ENCODE data around the gene GSN. TPM values are rescaled to one million over a fixed set of nuclear protein-coding genes. Genes with fewer than 3 reads are reported as not detected.

GSN gene
- polyA plus RNA-seq, 3 donors, result 67.4 to 187 (median 95.8) TPM

GRCh38 chr9:121323449-121324151 is 55.6 kb downstream of the GSN start:
- WGBS (ENCODE audit: insufficient coverage), result 100% methylated on average over 6 of the region's 10 CpGs
- Mint-ChIP-seq H3K4me1 (peaks cover 31% of the 10 kb centered on the region), H3K9me3 (peaks cover 0 to 3% (median 0%) of the 10 kb centered on the region in 7 donors), H3K27me3 (ENCODE audit: low read depth in 3 of 3) (peaks cover 0 to 1% (median 0%) of the 10 kb centered on the region in 3 donors), H3K4me3 (no peak overlapping the region), H3K36me3 (peaks cover 65 to 90% of the 10 kb centered on the region in 2 donors), H3K27ac (no peak overlapping the region)
- no peak for DNase-seq
- H3K9ac ChIP-seq (ENCODE audit: insufficient read depth, low read length, poor library complexity, severe bottlenecking), result no peak overlapping the region
- no peak overlapping the region for H3K4me3 ChIP-seq (replicated peaks in 1 of 3; ENCODE audit: low read depth in 2 of 3, low read length in 3 of 3)
- no peak overlapping the region for H3K4me2 ChIP-seq (replicated peaks; ENCODE audit: extremely low read depth, low read length, poor library complexity, severe bottlenecking)
- intact Hi-C loops (cut with micrococcal nuclease), result no loop called here
- H3K79me2 ChIP-seq (ENCODE audit: insufficient read depth, low read length), result no peaks in the 10 kb centered on the region
- H3K9me3 ChIP-seq (replicated peaks in 1 of 2; ENCODE audit: control insufficient read depth in 1 of 2, insufficient read depth in 1 of 2, low read length in 2 of 2), result no peaks in the 10 kb centered on the region
- no peaks in the 10 kb centered on the region for H3K27me3 ChIP-seq (ENCODE audit: control insufficient read depth in 2 of 2, insufficient read depth in 2 of 2, low read length in 2 of 2)
- peaks cover 52 to 72% of the 10 kb centered on the region in 2 donors for H3K36me3 ChIP-seq (replicated peaks in 1 of 2; ENCODE audit: control insufficient read depth in 1 of 2, insufficient read depth in 2 of 2, low read length in 2 of 2)
- H2AFZ ChIP-seq (ENCODE audit: insufficient read depth, low read depth, low read length, poor library complexity, severe bottlenecking), result no peak overlapping the region
- H4K20me1 ChIP-seq (ENCODE audit: insufficient read depth, low read length), result no peaks in the 10 kb centered on the region
- no peak for TF ChIP-seq CTCF (IDR thresholded peaks at IDR 0.05)
- H3K27ac ChIP-seq (ENCODE audit: low read depth in 1 of 2, low read length in 2 of 2), result no peak overlapping the region
- peaks cover 18 to 31% of the 10 kb centered on the region in 2 donors for H3K4me1 ChIP-seq (ENCODE audit: control insufficient read depth in 1 of 2, insufficient read depth in 2 of 2, low read length in 2 of 2)

- Histone ChIP-seq H3K27me3 (ENCODE audit: control insufficient read depth in 2 of 2, insufficient read depth in 2 of 2, low read length in 2 of 2) (no peaks in the 10 kb centered on the region), H4K20me1 (ENCODE audit: insufficient read depth, low read length) (no peaks in the 10 kb centered on the region), H3K4me3 (replicated peaks in 1 of 3; ENCODE audit: low read depth in 2 of 3, low read length in 3 of 3) (no peak overlapping the region), H2AFZ (ENCODE audit: insufficient read depth, low read depth, low read length, poor library complexity, severe bottlenecking) (no peak overlapping the region), H3K36me3 (replicated peaks in 1 of 2; ENCODE audit: control insufficient read depth in 1 of 2, insufficient read depth in 2 of 2, low read length in 2 of 2) (peaks cover 55 to 72% of the 10 kb centered on the region in 2 donors), H3K4me2 (replicated peaks; ENCODE audit: extremely low read depth, low read length, poor library complexity, severe bottlenecking) (no peak overlapping the region), H3K9ac (ENCODE audit: insufficient read depth, low read length, poor library complexity, severe bottlenecking) (no peak overlapping the region), H3K9me3 (replicated peaks in 1 of 2; ENCODE audit: control insufficient read depth in 1 of 2, insufficient read depth in 1 of 2, low read length in 2 of 2) (no peaks in the 10 kb centered on the region), H3K79me2 (ENCODE audit: insufficient read depth, low read length) (no peaks in the 10 kb centered on the region), H3K27ac (ENCODE audit: low read depth in 1 of 2, low read length in 2 of 2) (no peak overlapping the region), H3K4me1 (ENCODE audit: control insufficient read depth in 1 of 2, insufficient read depth in 2 of 2, low read length in 2 of 2) (peaks cover 18 to 31% of the 10 kb centered on the region in 2 donors)
- Mint-ChIP-seq H3K4me1 (peaks cover 33% of the 10 kb centered on the region), H3K27ac (no peak overlapping the region), H3K27me3 (ENCODE audit: low read depth in 3 of 3) (peaks cover 0 to 1% (median 0%) of the 10 kb centered on the region in 3 donors), H3K9me3 (peaks cover 0 to 3% (median 0%) of the 10 kb centered on the region in 7 donors), H3K36me3 (peaks cover 65 to 90% of the 10 kb centered on the region in 2 donors), H3K4me3 (no peak overlapping the region)
- 57% methylated on average over 2 of the region's 5 CpGs for WGBS (ENCODE audit: insufficient coverage)
- intact Hi-C loops (cut with micrococcal nuclease), result no loop called here
- no peak for TF ChIP-seq CTCF (IDR thresholded peaks at IDR 0.05)
- no peak for DNase-seq
Measured at GRCh38 chr9:121324316-121324715, 56.4 kb downstream of the GSN start.

Data from CD14-positive monocyte (primary cell).